C4-2B (cell line): ENCODE measurements around the gene TSC22D1.
A peak's percentile ranks its signal among the peaks of the same experiment; 100 is the strongest.

Experiments
- ZFX ChIP-seq: fragments of 450-650 bp; IDR thresholded peaks from 2 replicates; pipeline ENCODE4 v1.6.1; 2017
- TF ChIP-seq, protein P1 (sequence below): fragments of 450-650 bp; conservative IDR thresholded peaks from 2 replicates; pipeline ENCODE4 v1.5.1; 2017; ENCODE audit warnings: mild to moderate bottlenecking

DNA sequence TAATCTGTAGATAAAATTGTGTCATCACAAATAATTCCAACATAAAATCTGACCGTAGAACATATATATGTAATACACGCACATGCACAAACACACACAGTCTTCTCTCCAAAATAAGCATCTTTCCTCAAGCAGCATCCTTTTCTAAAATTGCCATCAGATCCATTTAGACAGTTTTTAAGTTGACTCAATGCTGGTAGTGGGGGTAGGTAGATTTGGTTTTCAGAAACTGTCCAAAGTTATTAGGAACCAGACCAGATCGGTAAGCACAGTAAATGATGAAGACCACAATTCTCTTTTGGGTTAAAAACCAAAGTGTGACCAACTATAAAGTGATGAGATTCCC, 137.9 kb downstream of the TSC22D1 start:
- TF ChIP-seq, protein P1, sequence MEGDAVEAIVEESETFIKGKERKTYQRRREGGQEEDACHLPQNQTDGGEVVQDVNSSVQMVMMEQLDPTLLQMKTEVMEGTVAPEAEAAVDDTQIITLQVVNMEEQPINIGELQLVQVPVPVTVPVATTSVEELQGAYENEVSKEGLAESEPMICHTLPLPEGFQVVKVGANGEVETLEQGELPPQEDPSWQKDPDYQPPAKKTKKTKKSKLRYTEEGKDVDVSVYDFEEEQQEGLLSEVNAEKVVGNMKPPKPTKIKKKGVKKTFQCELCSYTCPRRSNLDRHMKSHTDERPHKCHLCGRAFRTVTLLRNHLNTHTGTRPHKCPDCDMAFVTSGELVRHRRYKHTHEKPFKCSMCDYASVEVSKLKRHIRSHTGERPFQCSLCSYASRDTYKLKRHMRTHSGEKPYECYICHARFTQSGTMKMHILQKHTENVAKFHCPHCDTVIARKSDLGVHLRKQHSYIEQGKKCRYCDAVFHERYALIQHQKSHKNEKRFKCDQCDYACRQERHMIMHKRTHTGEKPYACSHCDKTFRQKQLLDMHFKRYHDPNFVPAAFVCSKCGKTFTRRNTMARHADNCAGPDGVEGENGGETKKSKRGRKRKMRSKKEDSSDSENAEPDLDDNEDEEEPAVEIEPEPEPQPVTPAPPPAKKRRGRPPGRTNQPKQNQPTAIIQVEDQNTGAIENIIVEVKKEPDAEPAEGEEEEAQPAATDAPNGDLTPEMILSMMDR = peak; percentile 38
- TF ChIP-seq ZFX = no peak
